CD4-positive, alpha-beta T cell treated with Interleukin-21 for 1 hour (primary cell): ENCODE results near the gene CMTM8.
A peak's percentile ranks its signal among the peaks of the same experiment; 100 is the strongest.

ENCODE experiments used
- DNase-seq: peaks from one replicate; pipeline ENCODE4 v3.0.0-alpha.2; 2020

CMTM8 gene

GRCh38 chr3:32347343-32348125 lies 109.1 kb downstream of the CMTM8 start:
- no peak for DNase-seq

- DNase-seq: no peak
Measured at GRCh38 chr3:32349184-32349583, 110.7 kb downstream of the CMTM8 start.

GRCh38 chr3:32352563-32352962 lies 114.1 kb downstream of the CMTM8 start:
- no peak for DNase-seq

GRCh38 chr3:32353351-32353750 lies 114.9 kb downstream of the CMTM8 start:
- DNase-seq: no peak

GRCh38 chr3:32354362-32354778 lies 115.9 kb downstream of the CMTM8 start:
- no peak for DNase-seq

GRCh38 chr3:32355751-32356291 lies 117.3 kb downstream of the CMTM8 start:
- no peak for DNase-seq

GRCh38 chr3:32359766-32360492 lies 121.4 kb downstream of the CMTM8 start:
- no peak for DNase-seq

GRCh38 chr3:32360493-32360827 lies 122.0 kb downstream of the CMTM8 start:
- no peak for DNase-seq

- DNase-seq: no peak
Measured at GRCh38 chr3:32366638-32367397, 128.3 kb downstream of the CMTM8 start.

GRCh38 chr3:32367442-32367841 lies 129.0 kb downstream of the CMTM8 start:
- DNase-seq: no peak

- DNase-seq: peak; percentile 23
Measured at GRCh38 chr3:32371461-32372212, 133.2 kb downstream of the CMTM8 start.

- DNase-seq: no peak
Measured at GRCh38 chr3:32372213-32372490, 133.7 kb downstream of the CMTM8 start.

GRCh38 chr3:32373276-32373675 lies 134.8 kb downstream of the CMTM8 start:
- DNase-seq: no peak

GRCh38 chr3:32373844-32374243 lies 135.4 kb downstream of the CMTM8 start:
- no peak for DNase-seq

- DNase-seq: peak; percentile 86
Measured at GRCh38 chr3:32374788-32375595, 136.5 kb downstream of the CMTM8 start.

- DNase-seq: no peak
Measured at GRCh38 chr3:32375596-32375930, 137.1 kb downstream of the CMTM8 start.

GRCh38 chr3:32376115-32376514 lies 137.6 kb downstream of the CMTM8 start:
- DNase-seq: no peak

- no peak for DNase-seq
Measured at GRCh38 chr3:32379831-32380500, 141.5 kb downstream of the CMTM8 start.

- no peak for DNase-seq
Measured at GRCh38 chr3:32381922-32382321, 143.4 kb downstream of the CMTM8 start.

- DNase-seq: no peak
Measured at GRCh38 chr3:32383136-32383711, 144.7 kb downstream of the CMTM8 start.

GRCh38 chr3:32384938-32385337 lies 146.5 kb downstream of the CMTM8 start:
- no peak for DNase-seq
